Measurements from ENCODE around the gene SRSF7.

DNA sequence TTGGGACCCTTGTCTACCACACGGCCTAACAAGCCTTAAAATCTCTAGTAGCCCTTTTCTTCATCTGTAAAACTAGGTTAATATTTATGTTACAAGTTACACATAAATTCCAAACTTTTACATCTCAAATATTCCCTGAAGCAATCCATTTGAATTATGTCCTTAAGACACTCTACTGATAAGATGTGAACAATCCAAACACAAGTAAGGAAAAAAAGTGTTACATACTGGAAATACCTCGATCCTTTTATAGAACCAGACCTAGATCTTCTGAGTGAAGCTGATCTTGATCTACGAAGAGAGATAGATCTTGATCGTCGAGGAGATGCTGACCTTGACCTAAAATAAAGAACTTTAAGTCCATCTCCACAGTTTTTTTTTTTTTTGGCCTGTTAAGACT lies 3.3 kb downstream of the SRSF7 start:
- no peak for TF ChIP-seq EZH2 (IDR thresholded peaks at IDR 0.05; ENCODE audit: borderline replicate concordance, insufficient read depth, low read depth, low read length, poor library complexity, severe bottlenecking)
- TF ChIP-seq, protein P1, sequence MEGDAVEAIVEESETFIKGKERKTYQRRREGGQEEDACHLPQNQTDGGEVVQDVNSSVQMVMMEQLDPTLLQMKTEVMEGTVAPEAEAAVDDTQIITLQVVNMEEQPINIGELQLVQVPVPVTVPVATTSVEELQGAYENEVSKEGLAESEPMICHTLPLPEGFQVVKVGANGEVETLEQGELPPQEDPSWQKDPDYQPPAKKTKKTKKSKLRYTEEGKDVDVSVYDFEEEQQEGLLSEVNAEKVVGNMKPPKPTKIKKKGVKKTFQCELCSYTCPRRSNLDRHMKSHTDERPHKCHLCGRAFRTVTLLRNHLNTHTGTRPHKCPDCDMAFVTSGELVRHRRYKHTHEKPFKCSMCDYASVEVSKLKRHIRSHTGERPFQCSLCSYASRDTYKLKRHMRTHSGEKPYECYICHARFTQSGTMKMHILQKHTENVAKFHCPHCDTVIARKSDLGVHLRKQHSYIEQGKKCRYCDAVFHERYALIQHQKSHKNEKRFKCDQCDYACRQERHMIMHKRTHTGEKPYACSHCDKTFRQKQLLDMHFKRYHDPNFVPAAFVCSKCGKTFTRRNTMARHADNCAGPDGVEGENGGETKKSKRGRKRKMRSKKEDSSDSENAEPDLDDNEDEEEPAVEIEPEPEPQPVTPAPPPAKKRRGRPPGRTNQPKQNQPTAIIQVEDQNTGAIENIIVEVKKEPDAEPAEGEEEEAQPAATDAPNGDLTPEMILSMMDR (IDR thresholded peaks at IDR 0.05) = no peak
